HG02588 (cell line): ENCODE data around the gene GPER1.
A peak's percentile ranks its signal among the peaks of the same experiment; 100 is the strongest.
"Not testable (repeated sequence)": the region's sequence is repeated elsewhere in the genome, so short reads cannot be mapped to it uniquely, and the experiment has no call there.

Experiments
- ATAC-seq: cut with Tn5 transposase; IDR thresholded peaks from one replicate; pipeline ENCODE4 v1.9.1; 2021; ENCODE audit warnings: mild to moderate bottlenecking, moderate library complexity; ENCODE audit not compliant: unreplicated experiment

GPER1 gene

DNA sequence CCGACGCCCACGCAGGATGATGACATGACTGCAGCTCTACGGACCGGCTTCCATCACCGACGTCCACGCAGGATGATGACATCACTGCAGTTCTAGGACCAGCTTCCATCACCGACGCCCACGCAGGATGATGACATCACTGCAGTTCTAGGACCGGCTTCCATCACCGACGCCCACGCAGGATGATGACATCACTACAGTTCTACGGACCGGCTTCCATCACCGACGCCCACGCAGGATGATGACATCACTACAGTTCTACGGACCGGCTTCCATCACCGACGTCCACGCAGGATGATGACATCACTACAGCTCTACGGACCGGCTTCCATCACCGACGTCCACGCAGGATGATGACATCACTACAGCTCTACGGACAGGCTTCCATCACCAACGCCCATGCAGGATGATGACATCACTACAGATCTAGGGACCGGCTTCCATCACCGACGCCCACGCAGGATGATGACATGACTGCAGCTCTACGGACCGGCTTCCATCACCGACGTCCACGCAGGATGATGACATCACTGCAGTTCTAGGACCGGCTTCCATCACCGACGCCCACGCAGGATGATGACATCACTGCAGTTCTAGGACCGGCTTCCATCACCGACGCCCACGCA, 28.6 kb downstream of the GPER1 start:
- not testable (repeated sequence) for ATAC-seq

DNA sequence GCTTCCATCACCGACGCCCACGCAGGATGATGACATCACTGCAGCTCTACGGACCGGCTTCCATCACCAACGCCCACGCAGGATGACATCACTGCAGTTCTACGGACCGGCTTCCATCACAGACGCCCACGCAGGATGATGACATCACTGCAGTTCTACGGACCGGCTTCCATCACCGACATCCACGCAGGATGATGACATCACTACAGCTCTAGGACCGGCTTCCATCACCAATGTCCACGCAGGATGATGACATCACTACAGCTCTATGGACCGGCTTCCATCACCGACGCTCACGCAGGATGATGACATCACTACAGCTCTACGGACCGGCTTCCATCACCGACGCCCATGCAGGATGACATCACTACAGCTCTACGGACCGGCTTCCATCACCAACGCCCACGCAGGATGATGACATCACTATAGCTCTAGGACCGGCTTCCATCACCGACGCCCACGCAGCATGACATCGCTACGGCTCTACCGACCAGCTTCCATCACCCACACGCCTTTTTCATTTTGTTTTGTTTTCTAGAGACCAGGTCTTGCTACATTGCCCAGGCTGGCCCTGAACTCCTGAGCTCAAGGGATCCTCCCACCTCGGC, 29.5 kb downstream of the GPER1 start:
- ATAC-seq, result no peak

DNA sequence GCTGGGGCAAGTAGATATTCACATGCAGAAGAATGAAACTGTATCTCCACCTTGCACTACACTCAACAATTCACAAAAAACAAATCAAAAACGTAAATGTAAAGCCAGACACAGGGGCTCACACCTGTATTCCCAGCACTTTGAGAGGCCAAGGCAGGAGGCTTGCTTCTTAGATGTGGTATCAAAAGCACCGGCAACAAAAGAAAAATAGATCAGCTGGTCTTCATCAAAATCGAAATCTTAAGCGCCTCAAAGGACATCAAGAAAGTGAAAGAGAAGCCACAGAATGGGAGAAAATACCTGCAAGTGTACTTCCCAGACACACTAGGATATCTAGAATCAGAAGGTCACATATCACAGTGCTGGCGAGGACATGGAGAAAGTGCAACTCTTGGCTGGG, 31.3 kb downstream of the GPER1 start:
- ATAC-seq, result no peak

DNA sequence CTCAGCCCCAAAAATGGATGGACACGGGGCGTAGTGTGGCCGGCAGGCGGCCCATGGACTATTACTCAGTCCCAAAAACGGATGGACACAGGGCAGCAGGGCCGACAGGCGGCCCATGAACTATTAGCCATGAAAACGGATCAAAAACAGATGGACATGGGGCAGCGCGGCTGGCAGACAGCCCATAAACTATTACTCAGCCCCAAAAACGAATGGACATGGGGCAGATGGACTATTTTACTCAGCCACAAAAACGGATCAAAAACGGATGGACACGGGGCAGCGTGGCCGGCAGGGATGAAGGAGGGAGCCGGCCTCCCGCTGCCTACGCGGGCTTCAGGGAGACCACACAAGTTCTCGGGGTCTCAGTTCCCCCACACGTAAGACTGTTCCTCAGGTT, 32.9 kb downstream of the GPER1 start:
- ATAC-seq, result no peak

DNA sequence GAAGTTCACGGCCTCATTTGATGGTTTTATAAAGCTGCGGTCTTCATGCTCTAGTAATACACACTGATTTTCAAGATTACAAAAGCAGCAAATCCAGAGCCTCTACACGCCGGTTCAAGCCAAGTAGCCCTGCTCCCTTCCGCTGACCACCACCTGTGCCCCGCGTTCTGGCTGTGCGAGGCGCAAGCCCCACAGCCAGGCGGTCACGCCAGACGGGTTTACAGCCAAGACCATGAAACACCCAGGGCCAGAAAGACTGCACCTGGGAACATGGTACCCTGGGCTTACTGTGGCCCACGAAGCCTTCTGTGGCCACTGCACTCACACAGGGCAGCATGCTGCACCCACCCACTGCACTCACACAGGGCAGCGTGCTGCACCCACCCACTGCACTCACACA, 33.6 kb downstream of the GPER1 start:
- no peak for ATAC-seq

DNA sequence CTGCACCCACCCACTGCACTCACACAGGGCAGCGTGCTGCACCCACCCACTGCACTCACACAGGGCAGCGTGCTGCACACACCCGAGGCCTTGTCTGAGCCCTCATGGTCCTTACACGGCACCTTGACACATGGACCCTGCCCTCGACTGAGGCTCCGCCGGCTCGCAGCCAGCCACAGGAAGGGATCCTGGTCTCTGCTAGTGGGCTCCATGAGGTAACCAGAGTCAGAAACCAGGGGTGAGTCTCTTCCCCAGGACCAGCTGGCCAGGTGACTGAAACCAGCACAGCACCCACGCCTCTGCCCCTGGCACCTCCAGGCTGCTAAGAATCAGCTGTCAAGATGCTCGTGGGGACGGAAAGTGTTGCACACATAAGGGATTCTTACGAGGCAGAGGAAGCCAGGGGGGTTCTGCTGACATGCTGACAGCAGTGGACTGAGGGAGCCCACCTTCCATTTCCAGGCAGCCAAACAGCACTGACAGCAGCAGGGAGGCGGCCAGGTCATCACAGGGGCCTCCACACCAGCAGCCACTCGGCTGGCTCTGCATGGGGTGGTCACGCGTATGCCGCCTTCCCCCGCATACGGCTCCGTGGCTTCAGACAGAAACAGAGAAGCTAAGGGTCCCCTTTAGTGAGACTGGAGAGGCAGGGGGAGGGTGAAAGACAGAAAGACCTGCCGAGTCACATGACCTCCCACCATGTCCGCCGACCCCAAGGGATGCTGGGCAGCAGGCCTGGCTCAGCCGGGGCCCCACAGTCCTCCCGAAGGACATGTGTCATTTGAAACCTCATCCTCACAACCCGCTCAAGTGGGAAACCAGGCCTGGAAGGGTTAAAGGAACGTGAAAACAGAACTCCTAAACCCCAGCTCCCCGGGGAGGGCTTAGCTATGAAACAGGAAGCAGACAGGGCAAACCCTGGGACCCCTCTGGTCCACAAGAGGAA, 34.2 kb downstream of the GPER1 start:
- ATAC-seq, result no peak

DNA sequence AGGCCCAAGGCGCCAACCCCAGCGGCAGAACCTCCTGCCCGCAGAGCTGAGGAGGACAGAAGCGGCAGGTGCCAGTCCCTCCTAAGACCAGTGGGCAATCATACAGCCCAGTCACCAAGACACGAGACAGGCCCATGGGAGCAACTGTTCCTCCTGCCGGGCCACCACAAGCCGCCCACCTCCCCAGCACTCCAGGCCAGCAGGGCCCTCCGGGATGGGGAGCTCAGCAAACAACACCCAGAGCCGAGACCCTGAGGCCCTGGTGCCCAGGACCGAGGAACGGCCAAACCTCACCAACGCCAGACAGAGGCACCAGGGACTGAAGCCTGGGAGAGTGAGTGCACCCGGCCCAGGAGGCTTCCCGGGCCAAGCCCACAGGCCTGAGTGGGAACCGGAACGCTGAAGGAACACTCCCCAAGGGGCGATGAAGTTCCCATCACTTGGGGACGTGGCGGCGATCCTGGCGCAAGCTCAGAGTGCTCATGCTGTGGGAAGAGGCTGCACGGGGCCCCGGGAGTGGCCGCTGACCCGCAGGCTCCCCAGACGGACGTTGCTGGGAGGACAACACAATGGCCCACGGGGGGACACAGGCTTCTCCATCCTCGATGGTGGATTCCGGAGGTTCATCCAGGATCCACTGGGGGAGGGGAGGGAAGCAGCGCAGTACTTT, 35.1 kb downstream of the GPER1 start:
- ATAC-seq, result no peak

DNA sequence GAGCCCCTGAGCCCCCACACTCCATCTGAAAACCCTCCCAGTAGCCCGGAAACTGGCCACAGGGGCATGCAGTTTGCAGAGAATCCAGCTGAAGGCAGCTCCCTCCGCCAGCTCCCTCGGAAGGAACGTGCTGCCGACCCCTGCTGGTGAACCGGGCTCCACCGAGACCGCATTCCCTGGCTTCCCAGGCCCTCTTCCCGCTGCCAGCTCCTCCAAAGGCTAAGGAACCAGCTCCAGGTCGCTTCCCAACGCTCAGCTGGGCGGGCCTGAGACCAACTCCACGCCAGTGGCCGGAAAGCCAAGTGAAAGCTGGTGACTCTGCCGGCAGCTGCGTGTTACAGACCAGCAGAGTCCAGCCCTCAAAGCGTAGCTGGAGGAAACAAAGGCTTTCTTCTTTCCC, 35.8 kb downstream of the GPER1 start:
- ATAC-seq, result no peak

DNA sequence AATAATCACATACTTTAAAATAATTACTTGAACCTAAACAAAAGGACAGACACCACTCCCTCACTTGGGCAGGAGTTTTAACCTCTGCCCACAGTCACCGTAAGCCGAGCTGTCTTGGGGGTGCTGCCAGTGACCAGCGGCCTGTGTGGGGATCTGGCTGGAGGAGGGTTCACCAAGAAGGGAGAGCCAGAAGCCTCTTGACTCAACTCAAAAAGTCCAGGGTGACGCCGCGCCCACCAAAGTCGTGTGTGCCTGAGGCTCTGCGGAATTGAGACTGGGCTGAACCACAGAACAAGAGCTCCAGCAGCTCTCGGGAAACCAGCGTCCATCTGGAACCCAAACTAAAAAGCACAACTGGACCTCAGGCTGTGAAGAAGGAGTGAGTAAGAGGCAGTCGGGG, 36.3 kb downstream of the GPER1 start:
- ATAC-seq, result no peak

DNA sequence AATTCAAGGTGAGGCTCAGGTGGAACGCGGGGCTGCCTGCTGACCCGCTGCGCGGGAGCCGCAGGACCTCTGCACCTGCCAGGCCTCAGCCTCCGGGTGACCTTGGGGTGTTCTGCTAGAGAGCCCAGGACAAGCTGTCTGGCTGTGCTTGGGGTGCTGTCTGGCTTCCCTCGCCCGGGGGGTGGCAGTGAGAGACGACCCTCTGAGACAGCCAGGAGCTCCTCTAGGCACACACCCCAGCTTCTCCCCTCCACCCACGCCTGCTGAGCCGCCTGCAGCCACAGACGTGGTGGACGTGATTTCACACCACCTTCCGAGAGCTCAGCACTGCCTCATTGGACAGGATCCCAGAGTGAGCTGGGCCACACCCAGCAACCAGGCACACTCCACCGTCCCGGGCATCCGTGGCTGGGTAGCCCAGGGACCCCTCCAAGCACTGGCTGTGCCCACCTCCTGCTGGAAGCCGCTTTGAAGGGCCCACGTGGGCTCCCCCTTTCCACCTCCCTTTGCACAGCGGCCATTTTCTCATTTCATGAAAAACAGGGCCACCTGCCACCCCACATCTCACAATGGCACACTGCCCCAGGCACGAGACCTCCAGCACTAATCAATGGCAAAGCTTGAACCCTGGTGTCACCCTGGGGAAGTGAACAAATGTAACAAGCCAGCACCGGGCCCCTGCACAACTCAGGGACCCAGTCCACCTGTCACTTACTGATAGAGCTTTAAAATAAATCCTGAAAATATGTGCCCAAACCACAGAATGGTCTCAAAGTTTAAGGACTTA, 37.1 kb downstream of the GPER1 start:
- no peak for ATAC-seq

DNA sequence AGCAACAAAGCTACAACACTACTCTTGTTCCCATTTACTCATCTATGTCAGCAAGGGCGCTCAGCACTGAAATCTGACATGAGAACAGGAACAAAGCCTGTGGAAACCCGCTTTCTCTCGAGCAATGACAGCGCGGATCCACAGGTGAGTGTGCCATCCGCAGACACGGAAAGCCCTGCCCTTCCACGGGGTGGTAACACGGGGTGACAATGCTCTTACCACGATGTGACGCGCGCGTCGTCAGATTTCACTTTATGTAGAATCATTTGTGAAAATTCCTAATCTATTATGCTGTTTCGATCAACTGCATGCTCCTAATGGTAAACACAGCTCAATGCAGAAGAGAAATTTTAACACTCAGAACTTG, 37.7 kb downstream of the GPER1 start:
- ATAC-seq, result no peak

DNA sequence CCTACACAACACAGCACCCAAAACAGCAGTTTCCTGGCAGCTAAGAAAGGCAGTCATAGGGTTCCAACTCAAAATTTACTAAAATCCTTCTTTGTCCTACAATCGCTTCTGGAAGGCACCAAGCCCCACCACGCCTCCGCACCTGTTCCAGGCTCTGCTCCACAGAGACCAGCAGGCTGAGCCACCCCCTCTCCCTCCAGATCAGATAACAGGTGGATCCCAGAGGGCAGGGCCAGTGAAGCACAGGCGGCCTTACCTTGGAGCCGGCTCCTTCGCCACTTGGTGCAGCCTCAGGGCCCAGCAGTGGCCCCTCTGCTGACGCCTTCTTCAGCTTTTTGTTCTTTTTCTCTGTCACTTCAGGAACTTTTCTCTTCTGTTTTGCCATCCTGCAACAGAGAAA, 39.1 kb downstream of the GPER1 start:
- no peak for ATAC-seq

DNA sequence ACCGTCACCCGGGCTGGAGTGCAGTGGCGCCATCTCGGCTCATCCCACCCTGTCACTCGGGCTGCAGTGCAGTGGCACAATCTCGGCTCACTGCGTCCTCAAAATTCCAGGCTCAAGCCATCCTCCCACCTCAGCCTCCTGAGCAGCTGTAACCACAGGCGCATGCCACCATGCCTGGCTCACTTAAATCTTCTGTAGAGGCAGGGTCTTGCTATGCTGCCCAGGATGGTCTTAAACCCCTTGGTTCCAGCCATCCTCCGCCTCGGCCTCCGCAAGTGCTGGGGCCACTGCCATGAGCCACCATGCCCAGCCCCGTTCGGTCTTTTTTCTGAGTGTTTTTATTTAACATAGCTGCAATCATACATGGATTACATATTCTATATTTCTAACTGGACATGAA, 41.5 kb downstream of the GPER1 start:
- no peak for ATAC-seq

DNA sequence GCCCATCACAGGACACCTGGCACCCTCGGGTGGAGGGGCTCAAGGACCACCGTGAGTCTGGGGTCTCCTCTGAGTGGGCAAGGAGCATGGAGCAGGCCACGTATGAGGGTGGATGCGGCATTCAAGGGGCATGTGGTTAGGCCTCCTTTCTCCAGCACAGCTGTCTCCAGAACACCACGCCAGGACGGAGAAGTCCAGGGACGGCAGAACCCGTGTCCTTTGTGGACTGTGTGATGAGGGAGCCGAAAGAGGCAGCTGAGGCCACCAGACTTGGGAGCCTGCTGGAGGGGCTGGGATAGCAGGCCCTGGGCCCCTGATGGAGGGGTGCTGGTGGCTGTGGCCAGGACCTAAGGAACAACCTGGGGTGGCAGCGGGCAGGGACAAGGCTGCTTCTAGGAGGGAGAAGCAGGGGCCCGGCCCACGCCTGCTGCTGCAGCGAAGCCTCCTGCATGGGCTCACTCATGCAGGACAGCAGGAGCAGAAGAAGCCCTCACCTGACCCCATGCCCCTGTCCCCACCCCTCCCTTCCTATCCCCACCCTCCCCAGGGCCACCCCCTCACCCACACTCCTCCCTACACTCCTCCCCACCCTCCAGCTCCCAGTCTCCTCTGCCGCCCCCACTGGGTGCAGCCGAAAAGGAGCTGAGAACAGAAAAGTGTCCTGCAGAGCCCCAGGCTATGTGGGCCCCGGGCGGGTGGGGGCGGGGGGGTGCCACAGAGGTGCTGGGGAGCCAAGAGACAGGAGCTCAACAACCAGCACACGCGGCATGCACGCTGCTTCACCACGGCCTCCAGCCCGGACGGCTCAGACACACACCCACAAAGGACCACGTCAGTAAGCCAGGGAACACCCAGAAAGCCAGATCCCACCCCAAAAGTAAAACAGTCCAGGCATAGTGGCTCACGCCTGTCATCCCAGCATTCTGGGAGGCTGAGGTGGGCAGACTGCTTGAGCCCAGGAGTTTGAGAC, 42.4 kb downstream of the GPER1 start:
- ATAC-seq, result no peak

DNA sequence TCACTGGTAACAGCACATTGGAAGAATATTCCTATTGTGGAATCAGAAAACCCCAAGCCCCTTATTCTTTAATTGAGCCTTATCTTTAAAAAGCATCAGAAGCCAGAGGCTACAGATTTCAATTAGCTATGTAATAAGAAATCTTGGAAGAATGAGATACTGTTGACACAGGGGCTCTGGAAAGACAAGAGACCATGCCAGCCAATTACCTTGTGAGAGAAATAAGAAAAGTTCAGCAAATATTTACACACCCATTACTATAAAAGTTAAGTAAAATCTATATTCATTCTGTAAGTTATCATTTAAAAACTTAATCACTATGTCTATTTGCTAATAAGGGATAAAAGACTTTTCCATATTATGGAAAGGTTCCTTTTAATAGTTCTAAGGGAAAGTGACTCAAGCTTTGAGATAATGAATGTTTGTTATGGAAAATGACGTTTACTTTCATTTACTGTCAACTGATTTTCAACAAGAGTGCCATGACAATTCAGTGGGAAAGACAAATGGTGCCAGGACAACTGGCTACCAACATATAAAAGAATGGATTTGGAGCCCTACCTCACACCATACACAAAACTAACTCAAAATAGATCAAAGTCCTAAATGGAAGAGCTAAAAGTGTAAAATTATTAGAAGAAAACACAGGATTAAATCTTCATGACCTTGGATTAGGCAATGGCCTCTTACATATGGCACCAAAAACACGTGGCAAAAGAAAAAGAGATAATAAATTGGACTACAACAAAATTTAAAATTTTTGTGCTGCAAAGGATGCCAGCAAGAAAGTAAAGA, 43.8 kb downstream of the GPER1 start:
- no peak for ATAC-seq

DNA sequence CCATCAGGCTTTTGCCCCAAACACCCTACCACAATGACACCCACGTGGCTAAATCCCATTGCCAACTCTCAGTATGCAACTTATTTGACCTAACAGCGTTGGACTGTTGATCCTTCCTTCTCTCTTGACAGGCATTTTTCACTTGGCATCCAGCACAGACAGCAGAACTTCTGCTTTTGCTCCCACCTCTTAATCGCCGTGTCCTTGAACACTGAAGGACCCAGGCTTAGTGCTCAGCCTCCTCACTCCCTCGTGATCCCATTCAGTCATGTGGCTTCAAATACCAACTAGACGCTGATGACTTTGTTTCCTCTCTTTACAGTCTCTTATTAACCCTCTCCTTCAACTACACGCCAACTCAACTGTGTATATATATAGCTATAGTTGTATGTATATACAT, 47.0 kb downstream of the GPER1 start:
- no peak for ATAC-seq

DNA sequence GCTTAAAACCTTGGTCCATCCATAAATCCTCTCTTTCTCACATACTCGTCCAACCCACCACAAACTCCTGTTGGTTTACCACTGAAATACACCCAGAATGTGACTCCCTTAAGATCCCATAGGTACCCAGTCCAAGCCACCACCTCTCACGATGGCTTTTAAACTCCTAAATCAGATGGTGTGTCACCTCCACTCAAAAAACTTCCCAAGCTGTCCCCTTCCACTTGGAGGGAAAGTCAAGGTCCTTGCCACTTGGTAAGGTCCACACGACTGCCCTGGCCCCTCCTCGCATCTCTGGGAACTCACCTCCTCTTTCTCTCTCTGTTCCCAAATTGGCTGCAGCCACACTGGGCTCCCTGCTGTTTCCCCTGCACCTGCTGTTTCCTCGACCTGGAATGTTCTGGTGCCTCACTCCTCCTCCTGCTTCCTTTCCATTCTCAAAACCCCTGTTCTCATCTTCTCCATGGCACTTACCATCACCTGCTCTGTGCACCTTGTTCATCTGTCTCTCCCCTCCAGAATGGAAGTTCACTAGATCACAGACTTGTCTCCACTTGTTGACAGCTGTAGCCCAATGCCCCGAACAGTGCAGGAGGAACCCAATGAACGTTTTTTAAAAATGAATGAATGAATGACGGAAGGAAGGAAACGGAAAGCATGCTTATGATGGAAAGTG, 49.1 kb downstream of the GPER1 start:
- no peak for ATAC-seq

DNA sequence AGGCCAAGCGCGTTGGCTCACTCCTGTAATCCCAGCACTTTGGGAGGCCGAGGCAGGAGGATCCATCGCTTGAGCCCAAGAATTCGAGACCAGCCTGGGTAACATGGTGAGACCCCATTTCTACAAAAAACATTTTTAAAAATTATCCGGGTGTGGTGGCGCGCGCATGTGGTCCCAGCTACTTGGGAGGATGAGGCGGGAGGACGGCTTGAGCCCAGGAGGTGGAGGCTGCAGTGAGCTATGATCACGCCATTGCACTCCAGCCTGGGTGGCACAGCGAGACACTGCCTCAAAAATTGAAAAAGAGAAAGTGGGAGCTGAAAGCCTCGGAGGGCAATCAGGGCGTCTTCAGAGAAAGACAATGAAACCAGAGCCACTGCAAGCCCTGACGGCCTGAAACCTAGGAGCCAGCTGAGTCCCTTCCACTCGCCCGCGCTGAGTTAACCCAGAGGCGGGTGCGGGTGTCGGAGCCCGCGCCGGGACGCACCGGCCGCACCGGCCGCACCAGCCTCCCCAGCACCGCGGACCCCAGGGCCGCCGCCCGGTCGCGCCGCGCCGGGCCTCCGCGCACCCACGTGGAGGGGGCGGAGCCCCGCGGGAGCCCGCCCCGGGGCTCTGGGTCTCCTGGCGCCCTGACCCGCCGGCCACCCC, 49.7 kb downstream of the GPER1 start:
- peak; percentile 58 for ATAC-seq
